H9 (cell line): ENCODE data around the gene C1orf105. TPM values are rescaled to one million over a fixed set of nuclear protein-coding genes. Genes with fewer than 3 reads are reported as not detected.

ENCODE experiments used
- DNase-seq: peaks from one replicate; pipeline ENCODE4 v3.0.0-alpha.2; 2017
- H2AFZ ChIP-seq: one replicate; pipeline ENCODE4 v1.6.1; 2013; ENCODE audit warnings: mild to moderate bottlenecking, low read length, control low read depth, moderate library complexity
- H2AK5ac ChIP-seq: 2 replicates; pipeline ENCODE4 v1.6.1; 2013; ENCODE audit warnings: low read length, control low read depth, mixed read lengths; ENCODE audit not compliant: insufficient read length
- H2BK120ac ChIP-seq: one replicate; pipeline ENCODE4 v1.6.1; 2013; ENCODE audit warnings: low read depth, mild to moderate bottlenecking, low read length, control low read depth, inconsistent platforms; ENCODE audit not compliant: poor library complexity, severe bottlenecking
- H2BK12ac ChIP-seq: 2 replicates; pipeline ENCODE4 v1.6.1; 2013; ENCODE audit warnings: low read length, control low read depth, mixed read lengths, low read depth; ENCODE audit not compliant: insufficient read length
- H2BK15ac ChIP-seq: 2 replicates; pipeline ENCODE4 v1.6.1; 2013; ENCODE audit warnings: low read depth, low read length, control low read depth
- H2BK20ac ChIP-seq: one replicate; pipeline ENCODE4 v1.6.1; 2013; ENCODE audit warnings: low read depth, mild to moderate bottlenecking, low read length, control low read depth, inconsistent platforms; ENCODE audit not compliant: poor library complexity, severe bottlenecking
- H2BK5ac ChIP-seq: 2 replicates; pipeline ENCODE4 v1.6.1; 2013; ENCODE audit warnings: low read length, control low read depth, mixed read lengths; ENCODE audit not compliant: insufficient read length
- H3K14ac ChIP-seq: 2 replicates; pipeline ENCODE4 v1.6.1; 2013; ENCODE audit warnings: low read length, control low read depth; ENCODE audit not compliant: insufficient read depth
- H3K18ac ChIP-seq: 2 replicates; pipeline ENCODE4 v1.6.1; 2013; ENCODE audit warnings: low read depth, mild to moderate bottlenecking, mixed read lengths, low read length, control low read depth; ENCODE audit not compliant: insufficient read length
- H3K23ac ChIP-seq: 2 replicates; pipeline ENCODE4 v1.6.1; 2013; ENCODE audit warnings: low read length, control low read depth, mixed read lengths, low read depth; ENCODE audit not compliant: insufficient read length
- H3K23me2 ChIP-seq: 2 replicates; pipeline ENCODE4 v1.6.1; 2013; ENCODE audit warnings: low read depth, mild to moderate bottlenecking, mixed read lengths, low read length, control low read depth; ENCODE audit not compliant: insufficient read length, poor library complexity, severe bottlenecking
- H3K27ac ChIP-seq: 2 replicates; pipeline ENCODE4 v1.5.1; 2013; ENCODE audit warnings: low read length, control low read depth, mixed read lengths, low read depth; ENCODE audit not compliant: insufficient read length
- H3K27me3 ChIP-seq: 2 replicates; pipeline ENCODE4 v1.6.1; 2013; ENCODE audit warnings: low read length, control low read depth, inconsistent platforms; ENCODE audit not compliant: insufficient read depth
- H3K4ac ChIP-seq: 2 replicates; pipeline ENCODE4 v1.6.1; 2013; ENCODE audit warnings: low read depth, mild to moderate bottlenecking, control low read depth, inconsistent platforms, low read length, moderate library complexity
- H3K4me1 ChIP-seq: 2 replicates; pipeline ENCODE4 v1.6.1; 2013; ENCODE audit warnings: low read length, control low read depth, inconsistent platforms; ENCODE audit not compliant: insufficient read depth
- H3K4me2 ChIP-seq: 2 replicates; pipeline ENCODE4 v1.6.1; 2013; ENCODE audit warnings: low read length, control low read depth, mixed read lengths; ENCODE audit not compliant: insufficient read length, insufficient read depth
- H3K56ac ChIP-seq: 2 replicates; pipeline ENCODE4 v1.6.1; 2013; ENCODE audit warnings: low read depth, mild to moderate bottlenecking, mixed read lengths, low read length, control low read depth; ENCODE audit not compliant: insufficient read length
- H3K79me1 ChIP-seq: 2 replicates; pipeline ENCODE4 v1.6.1; 2013; ENCODE audit warnings: low read depth, mild to moderate bottlenecking, moderate library complexity, low read length, control low read depth, inconsistent platforms; ENCODE audit not compliant: insufficient read depth, poor library complexity, severe bottlenecking
- H3K79me2 ChIP-seq: 2 replicates; pipeline ENCODE4 v1.6.1; 2013; ENCODE audit warnings: low read length, control low read depth, inconsistent platforms; ENCODE audit not compliant: insufficient read depth
- H3K9ac ChIP-seq: 2 replicates; pipeline ENCODE4 v1.6.1; 2013; ENCODE audit warnings: low read length, control low read depth, mixed read lengths; ENCODE audit not compliant: insufficient read length; ENCODE audit errors: extremely low read depth
- H3K9me3 ChIP-seq: one replicate; pipeline ENCODE4 v1.6.1; 2013; ENCODE audit warnings: low read depth, low read length, inconsistent platforms; ENCODE audit not compliant: control insufficient read depth
- H3T11ph ChIP-seq: one replicate; pipeline ENCODE4 v1.6.1; 2013; ENCODE audit warnings: mild to moderate bottlenecking, low read length, control low read depth, inconsistent platforms
- H4K20me1 ChIP-seq: one replicate; pipeline ENCODE4 v1.6.1; 2013; ENCODE audit not compliant: control insufficient read depth, insufficient read length, insufficient read depth
- H4K5ac ChIP-seq: 2 replicates; pipeline ENCODE4 v1.6.1; 2013; ENCODE audit warnings: low read depth, mild to moderate bottlenecking, mixed read lengths, low read length, control low read depth; ENCODE audit not compliant: insufficient read length
- H4K8ac ChIP-seq: replicated peaks from 2 replicates; pipeline ENCODE4 v1.6.1; 2013; ENCODE audit warnings: low read length, control low read depth, mixed read lengths, low read depth; ENCODE audit not compliant: insufficient read length
- H4K91ac ChIP-seq: 2 replicates; pipeline ENCODE4 v1.6.1; 2013; ENCODE audit warnings: low read depth, mild to moderate bottlenecking, moderate library complexity, mixed read lengths, low read length, control low read depth; ENCODE audit not compliant: insufficient read length
- H3K27ac Mint-ChIP-seq, 3 experiments: 2 replicates in 2 of 3; 3 replicates in 1 of 3; pipeline ENCODE4 v1.8.0; 2020 to 2021; ENCODE audit warnings: mixed read lengths in 3 of 3, mild to moderate bottlenecking in 1 of 3, moderate library complexity in 1 of 3
- H3K27me3 Mint-ChIP-seq: 2 replicates; pipeline ENCODE4 v1.8.0; 2021; ENCODE audit warnings: low read depth, mild to moderate bottlenecking, moderate library complexity, mixed read lengths
- H3K36me3 Mint-ChIP-seq, 3 experiments: 2 replicates in 2 of 3; 3 replicates in 1 of 3; pipeline ENCODE4 v1.8.0; 2020 to 2021; ENCODE audit warnings: low read depth in 3 of 3, mixed read lengths in 3 of 3; ENCODE audit not compliant: insufficient read depth in 1 of 3
- H3K4me1 Mint-ChIP-seq, 2 experiments: 2 replicates each; pipeline ENCODE4 v1.8.0; 2020; ENCODE audit warnings: mixed read lengths in 2 of 2
- H3K4me3 Mint-ChIP-seq, 2 experiments: 2 replicates in 1 of 2; 3 replicates in 1 of 2; pipeline ENCODE4 v1.8.0; 2020 to 2021; ENCODE audit warnings: mild to moderate bottlenecking in 2 of 2, mixed read lengths in 2 of 2, moderate library complexity in 1 of 2
- H3K9me3 Mint-ChIP-seq, 2 experiments: 2 replicates in 1 of 2; 3 replicates in 1 of 2; pipeline ENCODE4 v1.8.0; 2020; ENCODE audit warnings: mild to moderate bottlenecking in 2 of 2, mixed read lengths in 2 of 2, moderate library complexity in 1 of 2
- WGBS: extraction: QIAGEN DNeasy Blood & Tissue Kit; methylation state at CpG from one replicate; pipeline ENCODE4 v1.1.7; 2013; ENCODE audit warnings: missing lambda C conversion rate, low lambda C conversion rate, mixed read lengths; ENCODE audit not compliant: insufficient read length; ENCODE audit errors: extremely low coverage; 5-methylcytosine and 5-hydroxymethylcytosine counted together
- total RNA-seq: library from RNA; stranded (reverse); gene quantifications from 2 replicates; pipeline ENCODE4 v1.2.1, GENCODE V29; 2021
- TF ChIP-seq, protein P1 (sequence below): fragments of 200-600 bp; sonication (generic); conservative IDR thresholded peaks from 3 replicates; pipeline ENCODE4 v1.8.0; 2021; ENCODE audit warnings: antibody characterized with exemption, mild to moderate bottlenecking

C1orf105 gene
- total RNA-seq, 1 experiment from 2014 or later: not detected

DNA sequence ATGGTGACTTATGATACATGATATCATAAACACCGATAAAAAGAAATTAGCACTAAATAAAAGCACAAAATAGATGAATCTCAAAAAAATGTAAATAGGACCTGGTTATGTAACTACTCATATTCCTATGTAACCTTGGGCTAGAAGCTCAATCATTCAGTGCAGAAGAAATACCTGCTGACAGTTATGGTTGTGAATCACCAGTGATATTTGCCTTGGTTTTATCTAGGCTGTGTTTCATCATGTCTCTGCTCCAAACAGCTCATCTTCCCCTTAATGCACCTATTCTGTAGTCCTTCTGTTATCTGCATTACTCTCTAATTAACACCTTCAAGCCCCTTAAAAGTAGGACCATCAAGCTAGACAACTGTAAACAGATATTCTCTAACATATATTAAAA, 39.7 kb downstream of the C1orf105 start:
- Histone ChIP-seq H2BK20ac (no peak overlapping the region), H4K20me1 (no peaks in the 10 kb centered on the region), H4K91ac (no peak overlapping the region), H2BK5ac (no peak overlapping the region), H3T11ph (no peak overlapping the region), H3K4ac (no peak overlapping the region), H3K18ac (no peak overlapping the region), H3K56ac (no peak overlapping the region), H3K4me1 (no peaks in the 10 kb centered on the region; the same call in 1 of the 2 replicates), H3K9me3 (no peaks in the 10 kb centered on the region), H4K8ac (no peak overlapping the region), H3K4me2 (no peak overlapping the region), H3K9ac (no peak overlapping the region), H2AK5ac (no peak overlapping the region), H3K27ac (no peak overlapping the region), H3K79me2 (no peaks in the 10 kb centered on the region), H3K79me1 (no peaks in the 10 kb centered on the region), H3K27me3 (no peaks in the 10 kb centered on the region), H2BK12ac (no peak overlapping the region), H2AFZ (no peak overlapping the region), H2BK15ac (no peak overlapping the region), H4K5ac (no peak overlapping the region), H3K23me2 (no peaks in the 10 kb centered on the region), H2BK120ac (no peak overlapping the region), H3K14ac (no peak overlapping the region), H3K23ac (no peak overlapping the region)
- Mint-ChIP-seq H3K27ac (no peak overlapping the region), H3K36me3 (no peaks in the 10 kb centered on the region), H3K4me3 (no peak overlapping the region), H3K27me3 (no peaks in the 10 kb centered on the region), H3K4me1 (peaks cover 12 to 13% of the 10 kb centered on the region in 2 experiments), H3K9me3 (no peaks in the 10 kb centered on the region)
- no peak for DNase-seq
- WGBS: no CpG with 5 or more reads among the region's 1 CpG
- TF ChIP-seq, protein P1, sequence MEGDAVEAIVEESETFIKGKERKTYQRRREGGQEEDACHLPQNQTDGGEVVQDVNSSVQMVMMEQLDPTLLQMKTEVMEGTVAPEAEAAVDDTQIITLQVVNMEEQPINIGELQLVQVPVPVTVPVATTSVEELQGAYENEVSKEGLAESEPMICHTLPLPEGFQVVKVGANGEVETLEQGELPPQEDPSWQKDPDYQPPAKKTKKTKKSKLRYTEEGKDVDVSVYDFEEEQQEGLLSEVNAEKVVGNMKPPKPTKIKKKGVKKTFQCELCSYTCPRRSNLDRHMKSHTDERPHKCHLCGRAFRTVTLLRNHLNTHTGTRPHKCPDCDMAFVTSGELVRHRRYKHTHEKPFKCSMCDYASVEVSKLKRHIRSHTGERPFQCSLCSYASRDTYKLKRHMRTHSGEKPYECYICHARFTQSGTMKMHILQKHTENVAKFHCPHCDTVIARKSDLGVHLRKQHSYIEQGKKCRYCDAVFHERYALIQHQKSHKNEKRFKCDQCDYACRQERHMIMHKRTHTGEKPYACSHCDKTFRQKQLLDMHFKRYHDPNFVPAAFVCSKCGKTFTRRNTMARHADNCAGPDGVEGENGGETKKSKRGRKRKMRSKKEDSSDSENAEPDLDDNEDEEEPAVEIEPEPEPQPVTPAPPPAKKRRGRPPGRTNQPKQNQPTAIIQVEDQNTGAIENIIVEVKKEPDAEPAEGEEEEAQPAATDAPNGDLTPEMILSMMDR: no peak
